Right lobe of liver (tissue), 4 donors: ENCODE results near the gene CC2D2A.

Source experiments
- POLR2A ChIP-seq: fragments of 450-650 bp; IDR thresholded peaks from one replicate; pipeline ENCODE4 v1.6.1; 2017; ENCODE audit warnings: antibody characterized with exemption, mild to moderate bottlenecking
- TF ChIP-seq, protein P1 (sequence below), 4 donors: fragments of 200-600 bp in 3 of 4; fragments of 450-650 bp in 1 of 4; IDR thresholded peaks; one replicate each; pipeline versions ENCODE4 v1.5.1 to v1.8.0; 2016 to 2022; ENCODE audit warnings: antibody characterized with exemption in 4 of 4, mild to moderate bottlenecking in 2 of 4
- donor health status: DM: no; HTN: no; CAD: no.
- donor health status: DM: no; HTN: no; CAD: no.
- donor health status: DM: no; HTN: yes; CAD: no.

DNA sequence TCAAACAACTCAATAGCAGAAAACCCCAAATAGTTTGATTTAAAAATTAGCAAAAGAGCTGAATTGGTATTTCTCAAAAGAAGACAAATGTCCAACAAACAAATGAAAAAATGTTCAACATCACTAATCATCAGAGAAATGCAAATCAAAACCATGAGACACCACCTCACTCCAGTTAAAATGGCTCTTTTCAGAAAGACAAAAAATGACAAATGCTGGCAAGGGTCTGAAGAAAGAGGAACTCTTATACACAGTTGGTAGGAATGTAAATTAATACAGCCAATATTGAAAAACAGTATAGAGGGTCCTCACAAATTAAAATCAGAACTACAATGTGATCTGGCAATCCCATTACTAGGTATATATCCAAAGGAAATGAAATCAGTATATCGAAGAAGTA, 115.1 kb downstream of the CC2D2A start:
- TF ChIP-seq, protein P1, sequence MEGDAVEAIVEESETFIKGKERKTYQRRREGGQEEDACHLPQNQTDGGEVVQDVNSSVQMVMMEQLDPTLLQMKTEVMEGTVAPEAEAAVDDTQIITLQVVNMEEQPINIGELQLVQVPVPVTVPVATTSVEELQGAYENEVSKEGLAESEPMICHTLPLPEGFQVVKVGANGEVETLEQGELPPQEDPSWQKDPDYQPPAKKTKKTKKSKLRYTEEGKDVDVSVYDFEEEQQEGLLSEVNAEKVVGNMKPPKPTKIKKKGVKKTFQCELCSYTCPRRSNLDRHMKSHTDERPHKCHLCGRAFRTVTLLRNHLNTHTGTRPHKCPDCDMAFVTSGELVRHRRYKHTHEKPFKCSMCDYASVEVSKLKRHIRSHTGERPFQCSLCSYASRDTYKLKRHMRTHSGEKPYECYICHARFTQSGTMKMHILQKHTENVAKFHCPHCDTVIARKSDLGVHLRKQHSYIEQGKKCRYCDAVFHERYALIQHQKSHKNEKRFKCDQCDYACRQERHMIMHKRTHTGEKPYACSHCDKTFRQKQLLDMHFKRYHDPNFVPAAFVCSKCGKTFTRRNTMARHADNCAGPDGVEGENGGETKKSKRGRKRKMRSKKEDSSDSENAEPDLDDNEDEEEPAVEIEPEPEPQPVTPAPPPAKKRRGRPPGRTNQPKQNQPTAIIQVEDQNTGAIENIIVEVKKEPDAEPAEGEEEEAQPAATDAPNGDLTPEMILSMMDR (IDR thresholded peaks at IDR 0.05), result no peak
- no peak for TF ChIP-seq POLR2A
